Effector memory CD8-positive, alpha-beta T cell (primary cell): Measurements from ENCODE around the gene EEPD1.

Source experiments
- ATAC-seq: fragments of 150-1000 bp; cut with Tn5 transposase; replicated peaks from 2 replicates; pipeline ENCODE4 v1.10.0; 2021; ENCODE audit warnings: mild to moderate bottlenecking, moderate library complexity
- DNase-seq, 3 experiments: peaks; one replicate each; pipeline ENCODE4 v3.0.0; 2021
- H3K27ac Mint-ChIP-seq, 2 donors: one replicate each; pipeline ENCODE4 v1.8.0; 2022; ENCODE audit warnings: mild to moderate bottlenecking in 2 of 2, mixed read lengths in 2 of 2, moderate library complexity in 2 of 2
- H3K27me3 Mint-ChIP-seq, 2 donors: one replicate each; pipeline ENCODE4 v1.8.0; 2022; ENCODE audit warnings: mixed read lengths in 2 of 2
- H3K36me3 Mint-ChIP-seq: one replicate; pipeline ENCODE4 v1.8.0; 2022; ENCODE audit warnings: mild to moderate bottlenecking, moderate library complexity, mixed read lengths; ENCODE audit not compliant: insufficient read depth
- H3K4me1 Mint-ChIP-seq, 2 donors: one replicate each; pipeline ENCODE4 v1.8.0; 2022; ENCODE audit warnings: low read depth in 2 of 2, mixed read lengths in 2 of 2
- H3K4me3 Mint-ChIP-seq, 2 donors: one replicate each; pipeline ENCODE4 v1.8.0; 2022; ENCODE audit warnings: mild to moderate bottlenecking in 2 of 2, mixed read lengths in 2 of 2, moderate library complexity in 2 of 2
- H3K9me3 Mint-ChIP-seq, 2 donors: one replicate each; pipeline ENCODE4 v1.8.0; 2022; ENCODE audit warnings: mixed read lengths in 2 of 2

EEPD1 gene

GRCh38 chr7:36346260-36346831 lies 193.3 kb downstream of the EEPD1 start:
- ATAC-seq (no peak), DNase-seq (no peak)
- H3K9me3 Mint-ChIP-seq = no peaks in the 10 kb centered on the region
- H3K27ac Mint-ChIP-seq = no peak overlapping the region
- H3K4me1 Mint-ChIP-seq = no peaks in the 10 kb centered on the region
- peaks cover 0 to 11% of the 10 kb centered on the region in 2 donors for H3K27me3 Mint-ChIP-seq
- H3K36me3 Mint-ChIP-seq = no peaks in the 10 kb centered on the region
- no peak overlapping the region for H3K4me3 Mint-ChIP-seq

GRCh38 chr7:36348256-36348655 lies 195.2 kb downstream of the EEPD1 start:
- Mint-ChIP-seq H3K4me1 (no peaks in the 10 kb centered on the region), H3K27ac (no peak overlapping the region), H3K27me3 (no peaks in the 10 kb centered on the region), H3K9me3 (no peaks in the 10 kb centered on the region), H3K4me3 (no peak overlapping the region), H3K36me3 (no peaks in the 10 kb centered on the region)
- DNase-seq = no peak
- no peak for ATAC-seq

DNA sequence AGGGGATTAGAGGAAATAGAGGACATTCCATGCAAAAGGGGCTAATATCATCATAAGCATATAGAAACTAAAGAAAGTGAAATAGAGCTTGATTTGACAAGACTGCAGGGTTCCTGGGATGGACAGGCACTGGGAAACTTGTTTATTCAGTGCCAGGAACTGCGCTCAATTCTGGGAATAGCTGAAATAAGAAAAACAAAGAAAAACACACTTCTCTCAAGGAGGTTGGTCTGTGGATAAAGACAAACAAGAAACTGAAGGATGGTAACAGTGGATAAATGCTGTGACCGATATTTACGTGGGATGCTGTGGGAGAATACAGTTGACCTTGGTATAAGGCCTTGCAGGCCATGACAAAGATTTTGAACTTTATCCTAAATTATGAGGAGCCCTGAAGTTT lies 195.7 kb downstream of the EEPD1 start:
- peaks cover 0 to 1% of the 10 kb centered on the region in 2 donors for H3K27me3 Mint-ChIP-seq
- no peaks in the 10 kb centered on the region for H3K9me3 Mint-ChIP-seq
- no peak for DNase-seq
- no peak overlapping the region for H3K4me3 Mint-ChIP-seq
- H3K4me1 Mint-ChIP-seq = no peaks in the 10 kb centered on the region
- no peaks in the 10 kb centered on the region for H3K36me3 Mint-ChIP-seq
- ATAC-seq = no peak
- no peak overlapping the region for H3K27ac Mint-ChIP-seq

GRCh38 chr7:36349626-36350025 lies 196.6 kb downstream of the EEPD1 start:
- peaks cover 0 to 7% of the 10 kb centered on the region in 2 donors for H3K27me3 Mint-ChIP-seq
- no peaks in the 10 kb centered on the region for H3K36me3 Mint-ChIP-seq
- H3K4me1 Mint-ChIP-seq = no peaks in the 10 kb centered on the region
- no peaks in the 10 kb centered on the region for H3K9me3 Mint-ChIP-seq
- DNase-seq = no peak
- no peak overlapping the region for H3K4me3 Mint-ChIP-seq
- no peak overlapping the region for H3K27ac Mint-ChIP-seq
- no peak for ATAC-seq
